Hepatocyte (in vitro differentiated cells): ENCODE data around the gene CLDN19. TPM values are rescaled to one million over a fixed set of nuclear protein-coding genes. Genes with fewer than 3 reads are reported as not detected.
"Not testable (repeated sequence)": the region's sequence is repeated elsewhere in the genome, so short reads cannot be mapped to it uniquely, and the experiment has no call there.

Experiments used
- DNase-seq: peaks from one replicate; pipeline ENCODE4 v3.0.0-alpha.2; 2016; ENCODE audit warnings: low spot score
- H2AFZ ChIP-seq: fragments of 200-600 bp; sonication (generic); 2 replicates; pipeline ENCODE4 v1.6.0; 2016; ENCODE audit warnings: antibody characterized with exemption, mild to moderate bottlenecking
- H3K27ac ChIP-seq: fragments of 200-600 bp; sonication (generic); 2 replicates; pipeline ENCODE4 v1.5.1; 2016; ENCODE audit warnings: mild to moderate bottlenecking
- H3K27me3 ChIP-seq: fragments of 200-600 bp; sonication (generic); 2 replicates; pipeline ENCODE4 v1.6.1; 2016
- H3K36me3 ChIP-seq: fragments of 200-600 bp; sonication (generic); replicated peaks from 2 replicates; pipeline ENCODE4 v1.5.1; 2016; ENCODE audit warnings: low read depth; ENCODE audit not compliant: insufficient read depth
- H3K4me1 ChIP-seq: fragments of 200-600 bp; sonication (generic); 2 replicates; pipeline ENCODE4 v1.5.1; 2016; ENCODE audit warnings: mild to moderate bottlenecking, moderate library complexity; ENCODE audit not compliant: insufficient read depth
- H3K4me2 ChIP-seq: fragments of 200-600 bp; sonication (generic); 2 replicates; pipeline ENCODE4 v1.6.0; 2016
- H3K4me3 ChIP-seq: fragments of 200-600 bp; sonication (generic); 2 replicates; pipeline ENCODE4 v1.5.1; 2016; ENCODE audit warnings: mild to moderate bottlenecking
- H3K79me2 ChIP-seq: fragments of 200-600 bp; sonication (generic); 2 replicates; pipeline ENCODE4 v1.6.0; 2017; ENCODE audit warnings: mild to moderate bottlenecking
- H3K9me2 ChIP-seq: fragments of 200-600 bp; sonication (generic); replicated peaks from 2 replicates; pipeline ENCODE4 v1.6.0; 2017; ENCODE audit warnings: mild to moderate bottlenecking; ENCODE audit not compliant: insufficient read depth
- H3K9me3 ChIP-seq: fragments of 200-600 bp; sonication (generic); 2 replicates; pipeline ENCODE4 v1.5.1; 2016; ENCODE audit warnings: low read depth, mild to moderate bottlenecking
- H4K20me1 ChIP-seq: fragments of 200-600 bp; sonication (generic); 2 replicates; pipeline ENCODE4 v1.6.0; 2016; ENCODE audit warnings: mild to moderate bottlenecking; ENCODE audit not compliant: insufficient read depth, poor library complexity, severe bottlenecking
- EZH2 ChIP-seq: fragments of 200-600 bp; sonication (generic); IDR thresholded peaks from 2 replicates; pipeline ENCODE4 v1.6.1; 2016; ENCODE audit warnings: antibody characterized with exemption, mild to moderate bottlenecking, borderline replicate concordance
- EZH2phosphoT487 ChIP-seq: fragments of 200-600 bp; sonication (generic); IDR thresholded peaks from one replicate; pipeline ENCODE4 v1.6.1; 2018; ENCODE audit warnings: antibody characterized with exemption, mild to moderate bottlenecking, low read depth, moderate library complexity; ENCODE audit not compliant: unreplicated experiment, severe bottlenecking
- WGBS: methylation state at CpG from one replicate; pipeline ENCODE4 v1.1.6; 2016; ENCODE audit warnings: low lambda C conversion rate; ENCODE audit errors: missing lambda C conversion rate; 5-methylcytosine and 5-hydroxymethylcytosine counted together
- polyA plus RNA-seq: library from polyadenylated mRNA; unstranded; fragments of >200 nt; fragmentation: Nextera tagmentation; extraction: Ambion mirVana; gene quantifications from 2 replicates; pipeline ENCODE4 v1.2.1, GENCODE V29; 2016
- total RNA-seq: library from RNA; depleted of rRNA; stranded (reverse); fragments of >200 nt; gene quantifications from 2 replicates; pipeline ENCODE4 v1.2.3, GENCODE V29; 2014
- TF ChIP-seq, protein P1 (sequence below): fragments of 200-600 bp; sonication (generic); IDR thresholded peaks from 2 replicates; pipeline ENCODE4 v1.5.1; 2016; ENCODE audit warnings: antibody characterized with exemption, mild to moderate bottlenecking; ENCODE audit not compliant: poor library complexity

The CLDN19 gene
- total and polyA plus RNA-seq, 2 experiments from 2014 or later, result 4.5 to 6.9 TPM

GRCh38 chr1:42721926-42722325 lies 18.1 kb downstream of the CLDN19 start:
- no peak for TF ChIP-seq EZH2
- no peak for TF ChIP-seq EZH2phosphoT487
- TF ChIP-seq, protein P1, sequence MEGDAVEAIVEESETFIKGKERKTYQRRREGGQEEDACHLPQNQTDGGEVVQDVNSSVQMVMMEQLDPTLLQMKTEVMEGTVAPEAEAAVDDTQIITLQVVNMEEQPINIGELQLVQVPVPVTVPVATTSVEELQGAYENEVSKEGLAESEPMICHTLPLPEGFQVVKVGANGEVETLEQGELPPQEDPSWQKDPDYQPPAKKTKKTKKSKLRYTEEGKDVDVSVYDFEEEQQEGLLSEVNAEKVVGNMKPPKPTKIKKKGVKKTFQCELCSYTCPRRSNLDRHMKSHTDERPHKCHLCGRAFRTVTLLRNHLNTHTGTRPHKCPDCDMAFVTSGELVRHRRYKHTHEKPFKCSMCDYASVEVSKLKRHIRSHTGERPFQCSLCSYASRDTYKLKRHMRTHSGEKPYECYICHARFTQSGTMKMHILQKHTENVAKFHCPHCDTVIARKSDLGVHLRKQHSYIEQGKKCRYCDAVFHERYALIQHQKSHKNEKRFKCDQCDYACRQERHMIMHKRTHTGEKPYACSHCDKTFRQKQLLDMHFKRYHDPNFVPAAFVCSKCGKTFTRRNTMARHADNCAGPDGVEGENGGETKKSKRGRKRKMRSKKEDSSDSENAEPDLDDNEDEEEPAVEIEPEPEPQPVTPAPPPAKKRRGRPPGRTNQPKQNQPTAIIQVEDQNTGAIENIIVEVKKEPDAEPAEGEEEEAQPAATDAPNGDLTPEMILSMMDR, result no peak
- H4K20me1 ChIP-seq, result no peaks in the 10 kb centered on the region
- no peaks in the 10 kb centered on the region for H3K79me2 ChIP-seq
- 100% methylated on average over 3 of the region's 3 CpGs for WGBS
- peaks cover 3% of the 10 kb centered on the region for H3K4me1 ChIP-seq
- H3K27me3 ChIP-seq, result no peaks in the 10 kb centered on the region
- H3K27ac ChIP-seq, result no peak overlapping the region
- H3K4me3 ChIP-seq, result no peak overlapping the region
- H3K36me3 ChIP-seq, result no peaks in the 10 kb centered on the region
- no peak overlapping the region for H3K4me2 ChIP-seq
- H2AFZ ChIP-seq, result no peak overlapping the region
- no peaks in the 10 kb centered on the region for H3K9me2 ChIP-seq
- no peak for DNase-seq
- H3K9me3 ChIP-seq, result no peaks in the 10 kb centered on the region

DNA sequence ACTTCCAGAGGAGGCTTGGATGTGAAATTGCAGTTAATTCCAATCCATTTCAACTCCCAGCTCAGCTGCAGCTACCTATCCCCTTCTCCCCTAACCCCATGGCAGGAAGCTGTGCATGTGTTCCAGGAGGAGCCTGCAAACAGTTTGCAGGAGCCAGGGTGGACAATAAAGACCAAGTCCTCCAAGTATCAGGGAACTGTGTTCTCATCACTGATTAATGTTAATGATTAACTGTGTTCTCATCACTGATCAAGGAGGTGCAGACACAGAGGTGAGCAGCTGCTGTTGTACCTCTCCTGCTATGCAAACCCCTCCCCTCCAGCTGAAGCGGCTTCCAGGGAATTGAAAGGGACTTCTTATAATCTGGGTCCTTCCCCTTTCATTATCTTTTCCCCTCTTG lies 19.2 kb downstream of the CLDN19 start:
- H3K4me3 ChIP-seq, result no peak overlapping the region
- TF ChIP-seq, protein P1, result no peak
- TF ChIP-seq EZH2phosphoT487 (no peak), EZH2 (no peak)
- peaks cover 3% of the 10 kb centered on the region for H3K4me1 ChIP-seq
- no peak overlapping the region for H3K27ac ChIP-seq
- peak overlapping the region; percentile 63 for H3K4me2 ChIP-seq
- no peaks in the 10 kb centered on the region for H3K27me3 ChIP-seq
- no peak overlapping the region for H2AFZ ChIP-seq
- no peaks in the 10 kb centered on the region for H3K79me2 ChIP-seq
- 75% methylated on average over 1 of the region's 1 CpG for WGBS
- H3K9me3 ChIP-seq, result no peaks in the 10 kb centered on the region
- DNase-seq, result peak; percentile 44
- H3K36me3 ChIP-seq, result no peaks in the 10 kb centered on the region
- H4K20me1 ChIP-seq, result no peaks in the 10 kb centered on the region
- H3K9me2 ChIP-seq, result no peaks in the 10 kb centered on the region

GRCh38 chr1:42714441-42714840 lies 25.6 kb downstream of the CLDN19 start:
- not testable (repeated sequence) for H3K36me3 ChIP-seq, H3K9me3 ChIP-seq, H3K4me1 ChIP-seq, H3K27ac ChIP-seq, H3K27me3 ChIP-seq, H3K9me2 ChIP-seq, H4K20me1 ChIP-seq, H3K4me2 ChIP-seq, H3K4me3 ChIP-seq, DNase-seq, H2AFZ ChIP-seq
- peaks cover 35% of the 10 kb centered on the region for H3K79me2 ChIP-seq

DNA sequence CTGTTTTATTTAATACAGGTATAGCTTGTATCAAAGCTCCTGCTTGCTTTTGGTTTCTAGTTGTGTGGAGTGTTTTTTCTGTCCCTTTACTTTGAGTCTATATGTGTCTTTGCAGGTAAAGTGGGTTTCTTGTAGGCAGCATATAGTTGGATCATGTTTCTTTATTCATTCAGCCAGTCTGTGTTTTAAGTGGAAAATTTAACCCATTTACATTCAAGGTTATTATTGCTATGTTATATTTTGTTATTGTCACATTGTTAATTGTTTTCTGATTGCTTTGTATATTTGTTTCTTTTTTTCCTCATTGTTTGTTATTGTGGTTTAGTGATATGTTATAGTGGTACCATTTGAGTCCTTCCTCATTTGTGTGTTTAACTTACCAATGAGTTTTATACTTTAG lies 26.7 kb downstream of the CLDN19 start:
- Histone ChIP-seq H2AFZ (no peak overlapping the region), H3K9me2 (no peaks in the 10 kb centered on the region), H3K27ac (no peak overlapping the region)

DNA sequence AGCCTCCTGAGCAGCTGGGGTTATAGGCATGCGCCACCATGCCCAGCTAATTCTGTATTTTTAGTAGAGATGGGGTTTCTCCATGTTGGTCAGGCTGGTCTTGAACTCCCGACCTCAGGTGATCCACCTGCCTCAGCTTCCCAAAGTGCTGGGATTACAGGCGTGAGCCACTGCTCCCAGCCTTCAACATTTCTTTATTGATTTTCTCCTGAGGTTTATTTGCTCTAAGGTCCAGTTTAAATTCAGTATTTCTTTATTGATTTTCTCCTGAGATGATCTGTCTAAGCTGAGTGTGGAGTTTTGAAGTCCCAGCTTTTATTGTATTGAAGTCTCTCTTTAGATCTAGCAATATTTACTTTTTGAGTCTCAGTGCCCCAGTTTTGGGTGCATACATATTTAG lies 27.2 kb downstream of the CLDN19 start:
- H3K36me3 ChIP-seq, DNase-seq: not testable (repeated sequence)
- 98% methylated on average over 3 of the region's 3 CpGs for WGBS

More for the DNA sequence above, 26.7 kb downstream of the CLDN19 start:
- no peak overlapping the region for H3K4me2 ChIP-seq
- TF ChIP-seq EZH2phosphoT487, result no peak
- TF ChIP-seq, protein P1, result no peak
- no peak for TF ChIP-seq EZH2
- H3K36me3 ChIP-seq, result no peaks in the 10 kb centered on the region
- H3K9me3 ChIP-seq, result peaks cover 4% of the 10 kb centered on the region
- no peaks in the 10 kb centered on the region for H3K4me1 ChIP-seq
- H3K79me2 ChIP-seq, result peaks cover 38% of the 10 kb centered on the region
- no peaks in the 10 kb centered on the region for H3K27me3 ChIP-seq
- DNase-seq, result no peak
- no peaks in the 10 kb centered on the region for H4K20me1 ChIP-seq
- no peak overlapping the region for H3K4me3 ChIP-seq

More for the DNA sequence above, 27.2 kb downstream of the CLDN19 start:
- not testable (repeated sequence) for H3K4me2 ChIP-seq, H2AFZ ChIP-seq, H3K4me1 ChIP-seq, H4K20me1 ChIP-seq, H3K27me3 ChIP-seq, H3K9me2 ChIP-seq, H3K9me3 ChIP-seq, H3K27ac ChIP-seq, H3K4me3 ChIP-seq
- peaks cover 38% of the 10 kb centered on the region for H3K79me2 ChIP-seq
